H1 (cell line): ENCODE data around the gene TMEM140. TPM values are rescaled to one million over a fixed set of nuclear protein-coding genes. Genes with fewer than 3 reads are reported as not detected.

ENCODE experiments used
- CTCF ChIA-PET: fragments of 300-600 bp; sonication (Branson Sonifier 250); formaldehyde crosslinking; loops from one replicate; lab custom pipeline; 2021; ENCODE audit not compliant: partially characterized antibody; lab: Charles Lee
- POLR2A ChIA-PET: fragments of 300-600 bp; sonication (Branson Sonifier 250); formaldehyde crosslinking; loops from one replicate; lab custom pipeline; 2021; ENCODE audit warnings: inconsistent platforms; ENCODE audit not compliant: partially characterized antibody; lab: Charles Lee
- DNase-seq, 2 experiments: peaks; one replicate each; pipeline versions ENCODE4 v3.0.0 to v3.0.0-alpha.2; 2010 to 2022; ENCODE audit warnings: low spot score in 2 of 2, low read depth in 1 of 2, mixed read lengths in 1 of 2
- FAIRE-seq: peaks from 2 replicates; lab custom pipeline; 2011; peaks lifted over from hg19 to GRCh38; lab: Jason Lieb, UNC
- H2AFZ ChIP-seq: 2 replicates; pipeline ENCODE4 v1.8.1; 2012; ENCODE audit warnings: low read length, inconsistent platforms
- H2AK5ac ChIP-seq: 2 replicates; pipeline ENCODE4 v1.6.1; 2013; ENCODE audit warnings: low read depth, low read length
- H2BK120ac ChIP-seq: replicated peaks from 2 replicates; pipeline ENCODE3; 2013; ENCODE audit warnings: low read depth, low read length, inconsistent platforms
- H2BK12ac ChIP-seq: 2 replicates; pipeline ENCODE4 v1.6.1; 2013; ENCODE audit warnings: low read depth, low read length
- H2BK15ac ChIP-seq: 2 replicates; pipeline ENCODE4 v1.6.1; 2013; ENCODE audit warnings: low read length
- H2BK20ac ChIP-seq: 2 replicates; pipeline ENCODE4 v1.6.1; 2013; ENCODE audit warnings: low read length
- H2BK5ac ChIP-seq: 2 replicates; pipeline ENCODE4 v1.6.1; 2013; ENCODE audit warnings: low read depth, low read length
- H3K14ac ChIP-seq: 2 replicates; pipeline ENCODE4 v1.6.1; 2013; ENCODE audit warnings: inconsistent platforms; ENCODE audit not compliant: insufficient read length
- H3K18ac ChIP-seq: 2 replicates; pipeline ENCODE4 v1.6.1; 2013; ENCODE audit warnings: low read length; ENCODE audit errors: extremely low read depth
- H3K23ac ChIP-seq: 2 replicates; pipeline ENCODE4 v1.6.1; 2013; ENCODE audit warnings: inconsistent platforms; ENCODE audit not compliant: insufficient read length
- H3K23me2 ChIP-seq: 2 replicates; pipeline ENCODE4 v1.6.1; 2013; ENCODE audit warnings: low read depth, low read length
- H3K27ac ChIP-seq: 2 replicates; pipeline ENCODE4 v1.6.1; 2011; ENCODE audit warnings: low read depth, low read length, inconsistent platforms
- H3K27me3 ChIP-seq, 4 experiments: replicated peaks in 1 of 4; 1 replicate in 1 of 4; 2 replicates in 3 of 4; pipeline versions ENCODE4 v1.6.1 to v1.8.1; 2011 to 2013; ENCODE audit warnings: low read length in 3 of 4, mild to moderate bottlenecking in 3 of 4, inconsistent platforms in 2 of 4, mixed read lengths in 2 of 4, moderate library complexity in 1 of 4; ENCODE audit not compliant: control insufficient read depth in 3 of 4, insufficient read depth in 3 of 4; ENCODE audit errors: extremely low read depth in 1 of 4
- H3K36me3 ChIP-seq, 4 experiments: 2 replicates each; pipeline versions ENCODE4 v1.6.1 to v1.8.1; 2011 to 2013; ENCODE audit warnings: mild to moderate bottlenecking in 4 of 4, low read length in 3 of 4, moderate library complexity in 2 of 4, control low read depth in 1 of 4, inconsistent platforms in 1 of 4; ENCODE audit not compliant: insufficient read depth in 4 of 4, control insufficient read depth in 2 of 4
- H3K4ac ChIP-seq: replicated peaks from 2 replicates; pipeline ENCODE3; 2013; ENCODE audit warnings: low read length, low read depth, mixed read lengths, inconsistent platforms; ENCODE audit not compliant: insufficient read length
- H3K4me1 ChIP-seq, 4 experiments: replicated peaks in 1 of 4; 1 replicate in 1 of 4; 2 replicates in 3 of 4; pipeline versions ENCODE4 v1.6.1 to v1.8.1; 2011 to 2013; ENCODE audit warnings: low read length in 3 of 4, inconsistent platforms in 2 of 4, mixed read lengths in 1 of 4; ENCODE audit not compliant: insufficient read depth in 4 of 4, control insufficient read depth in 3 of 4
- H3K4me2 ChIP-seq, 2 experiments: 2 replicates each; pipeline versions ENCODE4 v1.6.1 to v1.8.1; 2011 to 2013; ENCODE audit warnings: low read depth in 2 of 2, low read length in 2 of 2, control low read depth in 1 of 2, inconsistent platforms in 1 of 2, mild to moderate bottlenecking in 1 of 2; ENCODE audit not compliant: insufficient read depth in 1 of 2
- H3K4me3 ChIP-seq, 4 experiments: fragments of 200-600, 300-600 bp in 1 of 4; sonication (generic), shearing (Covaris generic), sonication (Bioruptor Twin) in 1 of 4; 2 replicates each; pipeline versions ENCODE4 v1.5.1 to v1.8.1; 2011 to 2016; ENCODE audit warnings: low read length in 4 of 4, low read depth in 3 of 4, control low read depth in 2 of 4, inconsistent platforms in 2 of 4, mild to moderate bottlenecking in 2 of 4, mixed read lengths in 1 of 4, moderate library complexity in 1 of 4; ENCODE audit not compliant: insufficient read depth in 2 of 4; ENCODE audit errors: extremely low read depth in 1 of 4
- H3K56ac ChIP-seq: replicated peaks from 2 replicates; pipeline ENCODE3; 2013; ENCODE audit warnings: low read depth, mild to moderate bottlenecking, mixed read lengths, low read length, inconsistent platforms; ENCODE audit not compliant: insufficient read length
- H3K79me1 ChIP-seq: 2 replicates; pipeline ENCODE4 v1.6.1; 2013; ENCODE audit warnings: low read depth, low read length, control low read depth
- H3K79me2 ChIP-seq, 2 experiments: 2 replicates each; pipeline versions ENCODE4 v1.6.1 to v1.8.1; 2012 to 2013; ENCODE audit warnings: low read length in 2 of 2, mild to moderate bottlenecking in 2 of 2, inconsistent platforms in 1 of 2; ENCODE audit not compliant: insufficient read depth in 2 of 2, control insufficient read depth in 1 of 2
- H3K9ac ChIP-seq, 4 experiments: replicated peaks in 1 of 4; 1 replicate in 1 of 4; 2 replicates in 3 of 4; pipeline versions ENCODE4 v1.6.1 to v1.8.1; 2011 to 2013; ENCODE audit warnings: low read depth in 3 of 4, low read length in 3 of 4, control low read depth in 2 of 4, mild to moderate bottlenecking in 2 of 4, moderate library complexity in 2 of 4, inconsistent platforms in 1 of 4; ENCODE audit errors: extremely low read depth in 1 of 4
- H3K9me3 ChIP-seq, 2 experiments: 2 replicates each; pipeline versions ENCODE4 v1.6.1 to v1.8.1; 2012 to 2013; ENCODE audit warnings: mild to moderate bottlenecking in 2 of 2, moderate library complexity in 2 of 2, control low read depth in 1 of 2, inconsistent platforms in 1 of 2, low read depth in 1 of 2, low read length in 1 of 2, mixed read lengths in 1 of 2; ENCODE audit not compliant: insufficient read depth in 2 of 2
- H4K20me1 ChIP-seq, 2 experiments: replicated peaks in 1 of 2; 2 replicates each; pipeline versions ENCODE3 to v1.8.1; 2011 to 2013; ENCODE audit warnings: inconsistent platforms in 2 of 2, low read length in 2 of 2, mild to moderate bottlenecking in 1 of 2; ENCODE audit not compliant: insufficient read depth in 2 of 2, control insufficient read depth in 1 of 2
- H4K5ac ChIP-seq: 2 replicates; pipeline ENCODE4 v1.6.1; 2013; ENCODE audit warnings: low read length, low read depth, mixed read lengths, inconsistent platforms; ENCODE audit not compliant: insufficient read length
- H4K8ac ChIP-seq: 2 replicates; pipeline ENCODE4 v1.8.0; 2013; ENCODE audit warnings: mild to moderate bottlenecking, moderate library complexity, low read length, inconsistent platforms; ENCODE audit not compliant: insufficient read depth; ENCODE audit errors: extremely low read depth
- H4K91ac ChIP-seq: replicated peaks from 2 replicates; pipeline ENCODE3; 2013; ENCODE audit warnings: low read length, mixed read lengths, inconsistent platforms; ENCODE audit not compliant: insufficient read length
- BRCA1 ChIP-seq: IDR thresholded peaks from 2 replicates; pipeline ENCODE4 v1.6.1; 2012; ENCODE audit warnings: low read depth, low read length, improper control_type of control experiment
- CHD1 ChIP-seq: IDR thresholded peaks from 2 replicates; pipeline ENCODE4 v1.6.1; 2012; ENCODE audit warnings: low read depth, low read length, improper control_type of control experiment
- CREB1 ChIP-seq: IDR thresholded peaks from 2 replicates; pipeline ENCODE4 v1.6.1; 2012; ENCODE audit warnings: inconsistent platforms
- MAFK ChIP-seq: IDR thresholded peaks from 2 replicates; pipeline ENCODE4 v1.6.1; 2012; ENCODE audit warnings: low read depth, mild to moderate bottlenecking, improper control_type of control experiment, low read length
- RFX5 ChIP-seq: IDR thresholded peaks from 2 replicates; pipeline ENCODE4 v1.6.1; 2011; ENCODE audit warnings: low read depth, low read length, improper control_type of control experiment, borderline replicate concordance
- WGBS, 2 experiments: shearing (Covaris generic) in 1 of 2; methylation state at CpG; one replicate each; pipeline versions ENCODE4 v1.1.6 to v1.1.7; 2013 to 2015; ENCODE audit warnings: low lambda C conversion rate in 2 of 2, mixed read lengths in 2 of 2, inconsistent platforms in 1 of 2, low coverage in 1 of 2, missing lambda C conversion rate in 1 of 2; ENCODE audit not compliant: insufficient replicate concordance in 2 of 2, insufficient coverage in 1 of 2, insufficient read length in 1 of 2; ENCODE audit errors: extremely low coverage in 1 of 2, missing lambda C conversion rate in 1 of 2; 5-methylcytosine and 5-hydroxymethylcytosine counted together
- polyA plus RNA-seq, 7 experiments: library from polyadenylated mRNA; depleted of rRNA in 3 of 7; stranded (reverse) in 5 of 7; unstranded in 2 of 7; fragments of >200 nt in 5 of 7; fragments of 200-250 nt in 2 of 7; gene quantifications; 1 replicate in 5 of 7; 2 replicates in 1 of 7; 4 replicates in 1 of 7; pipeline versions ENCODE4 v1.2.1 to v1.2.3, GENCODE V29; 2011 to 2013; ENCODE audit warnings: missing spikeins in 2 of 7, mixed read lengths in 2 of 7
- total RNA-seq: library from RNA; stranded (reverse); fragmentation: NEBNext Ultra II Directional; extraction: Animal tissue kit (Norgen Biotek cat#: 25700); gene quantifications from 2 replicates; pipeline ENCODE4 v1.2.1, GENCODE V29; 2021

The TMEM140 gene
- total and polyA plus RNA-seq, 2 of the 8 experiments (the other 6 are each of a cell fraction or from before 2014, with no cell fraction given) = not detected

- TF ChIP-seq CHD1 = no peak
- TF ChIP-seq CREB1 = no peak
- TF ChIP-seq RFX5 = no peak
- no peak for TF ChIP-seq BRCA1
- no peak for TF ChIP-seq MAFK
- TF ChIP-seq, all 59 proteins: peak for 0
- Histone ChIP-seq H3K79me2 (no peaks in the 10 kb centered on the region), H3K14ac (no peak overlapping the region), H4K20me1 (no peaks in the 10 kb centered on the region), H3K4me1 (peaks cover 0 to 8% (median 4%) of the 10 kb centered on the region in 4 experiments; a peak in 5 of 7 replicates), H2BK5ac (no peak overlapping the region), H3K27me3 (no peaks in the 10 kb centered on the region), H4K8ac (no peak overlapping the region), H2BK120ac (no peak overlapping the region), H3K27ac (no peak overlapping the region), H3K4ac (no peak overlapping the region), H4K91ac (no peak overlapping the region), H3K56ac (no peak overlapping the region), H3K79me1 (no peaks in the 10 kb centered on the region), H3K9ac (no peak overlapping the region), H2AFZ (no peak overlapping the region), H3K4me2 (no peak overlapping the region), H3K9me3 (peaks cover 2 to 8% of the 10 kb centered on the region in 2 experiments; a peak in 2 of 4 replicates), H3K36me3 (no peaks in the 10 kb centered on the region), H2BK12ac (no peak overlapping the region), H3K23ac (no peak overlapping the region), H3K18ac (no peak overlapping the region), H2BK15ac (no peak overlapping the region), H3K23me2 (no peaks in the 10 kb centered on the region), H4K5ac (no peak overlapping the region), H2BK20ac (no peak overlapping the region), H2AK5ac (no peak overlapping the region), H3K4me3 (no peak overlapping the region)
- CTCF ChIA-PET = interaction anchor here (0.6 to 1.1 kb wide), 2 partner anchors 13 to 64 kb away, joined by 3 read pairs; no protein-coding TSS in a partner anchor
- FAIRE-seq (no peak), DNase-seq (no peak)
- 93% methylated on average over 7 of the region's 7 CpGs; no CpG with 5 or more reads in 1 of the 2 experiments for WGBS, 2 experiments
- POLR2A ChIA-PET = interaction anchor here (1.4 kb wide), 1 partner anchor 17 kb away, joined by 3 read pairs; no protein-coding TSS in a partner anchor
Observed at GRCh38 chr7:135174941-135175340, 27.1 kb downstream of the TMEM140 start.
